Choroid plexus epithelial cell (primary cell): ENCODE measurements around the gene TPD52L2.

Experiments used
- DNase-seq: peaks from one replicate; pipeline ENCODE4 v3.0.0-alpha.2; 2010; ENCODE audit warnings: low read depth
- H3K4me3 ChIP-seq: 2 replicates; pipeline ENCODE4 v1.5.1; 2011; ENCODE audit warnings: low read depth, mild to moderate bottlenecking, control low read depth, low read length, moderate library complexity
- CTCF ChIP-seq: conservative IDR thresholded peaks from 2 replicates; pipeline ENCODE4 v1.5.1; 2011; ENCODE audit warnings: low read depth, mild to moderate bottlenecking, control low read depth, inconsistent platforms, low read length, moderate library complexity

TPD52L2 gene

GRCh38 chr20:63889241-63890200 is 24.5 kb downstream of the TPD52L2 start:
- H3K4me3 ChIP-seq, result no peak overlapping the region
- DNase-seq, result peak; percentile 23

GRCh38 chr20:63890201-63890576 is 25.1 kb downstream of the TPD52L2 start:
- no peak for TF ChIP-seq CTCF
- H3K4me3 ChIP-seq, result no peak overlapping the region
- peak; percentile 53 for DNase-seq

More at GRCh38 chr20:63889241-63890200, 24.5 kb downstream of the TPD52L2 start:
- TF ChIP-seq CTCF, result no peak

- no peak for DNase-seq
- no peak for TF ChIP-seq CTCF
These were observed 25.5 kb downstream of the TPD52L2 start for GRCh38 chr20:63890616-63891015.

GRCh38 chr20:63891061-63892002 is 26.3 kb downstream of the TPD52L2 start:
- DNase-seq, result no peak
- TF ChIP-seq CTCF, result no peak
- H3K4me3 ChIP-seq, result no peak overlapping the region

More at GRCh38 chr20:63890616-63891015, 25.5 kb downstream of the TPD52L2 start:
- H3K4me3 ChIP-seq, result no peak overlapping the region

GRCh38 chr20:63892402-63892801 is 27.3 kb downstream of the TPD52L2 start:
- DNase-seq, result no peak
- no peak for TF ChIP-seq CTCF
- no peak overlapping the region for H3K4me3 ChIP-seq

GRCh38 chr20:63893999-63894357 is 28.9 kb downstream of the TPD52L2 start:
- no peak for DNase-seq
- no peak for TF ChIP-seq CTCF
- peak overlapping the region; percentile 67 for H3K4me3 ChIP-seq
